BJ (cell line): ENCODE measurements around the gene FBXL3. TPM values are rescaled to one million over a fixed set of nuclear protein-coding genes. Genes with fewer than 3 reads are reported as not detected.

Source experiments
- CTCF ChIA-PET: fragments of 350-600 bp; formaldehyde crosslinking; extraction: SDS; loops from one replicate; lab custom pipeline; 2021; ENCODE audit warnings: antibody characterized with exemption, inconsistent platforms; lab: Yijun Ruan, JAX
- POLR2A ChIA-PET: fragments of 300-600 bp; sonication (Branson Sonifier 250); formaldehyde crosslinking; extraction: SDS; loops from one replicate; lab custom pipeline; 2021; ENCODE audit warnings: antibody characterized with exemption; lab: Charles Lee
- DNase-seq: peaks from one replicate; pipeline ENCODE4 v3.0.0-alpha.2; 2011; ENCODE audit warnings: low read depth
- H3K27me3 ChIP-seq: 2 replicates; pipeline ENCODE4 v1.6.0; 2011; ENCODE audit warnings: low read length; ENCODE audit not compliant: control insufficient read depth, insufficient read depth
- H3K36me3 ChIP-seq: 2 replicates; pipeline ENCODE4 v1.5.1; 2011; ENCODE audit warnings: low read length; ENCODE audit not compliant: control insufficient read depth, insufficient read depth
- H3K4me3 ChIP-seq: 2 replicates; pipeline ENCODE4 v1.5.1; 2011; ENCODE audit warnings: low read depth, mild to moderate bottlenecking, control low read depth, low read length
- polyA plus RNA-seq: library from polyadenylated mRNA; depleted of rRNA; stranded (reverse); fragments of >200 nt; gene quantifications from 2 replicates; pipeline ENCODE4 v1.2.3, GENCODE V29; 2011
- TF ChIP-seq, protein P1 (sequence below): IDR thresholded peaks from 2 replicates; pipeline ENCODE4 v1.5.1; 2011; ENCODE audit warnings: low read depth, mild to moderate bottlenecking, control low read depth, inconsistent platforms, low read length, moderate library complexity; ENCODE audit not compliant: insufficient read depth

FBXL3 gene
- polyA plus RNA-seq, 1 experiment, result 22.0 TPM

DNA sequence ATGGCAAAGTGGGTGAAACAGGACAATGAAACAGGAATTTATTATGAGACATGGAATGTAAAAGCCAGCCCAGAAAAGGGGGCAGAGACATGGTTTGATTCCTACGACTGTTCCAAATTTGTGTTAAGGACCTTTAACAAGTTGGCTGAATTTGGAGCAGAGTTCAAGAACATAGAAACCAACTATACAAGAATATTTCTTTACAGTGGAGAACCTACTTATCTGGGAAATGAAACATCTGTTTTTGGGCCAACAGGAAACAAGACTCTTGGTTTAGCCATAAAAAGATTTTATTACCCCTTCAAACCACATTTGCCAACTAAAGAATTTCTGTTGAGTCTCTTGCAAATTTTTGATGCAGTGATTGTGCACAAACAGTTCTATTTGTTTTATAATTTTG lies 26.5 kb downstream of the FBXL3 start:
- POLR2A ChIA-PET, result no interaction called here
- no peak for DNase-seq
- Histone ChIP-seq H3K27me3 (no peaks in the 10 kb centered on the region), H3K36me3 (peaks cover 3% of the 10 kb centered on the region; the same call in 1 of the 2 replicates), H3K4me3 (no peak overlapping the region)
- TF ChIP-seq, protein P1, sequence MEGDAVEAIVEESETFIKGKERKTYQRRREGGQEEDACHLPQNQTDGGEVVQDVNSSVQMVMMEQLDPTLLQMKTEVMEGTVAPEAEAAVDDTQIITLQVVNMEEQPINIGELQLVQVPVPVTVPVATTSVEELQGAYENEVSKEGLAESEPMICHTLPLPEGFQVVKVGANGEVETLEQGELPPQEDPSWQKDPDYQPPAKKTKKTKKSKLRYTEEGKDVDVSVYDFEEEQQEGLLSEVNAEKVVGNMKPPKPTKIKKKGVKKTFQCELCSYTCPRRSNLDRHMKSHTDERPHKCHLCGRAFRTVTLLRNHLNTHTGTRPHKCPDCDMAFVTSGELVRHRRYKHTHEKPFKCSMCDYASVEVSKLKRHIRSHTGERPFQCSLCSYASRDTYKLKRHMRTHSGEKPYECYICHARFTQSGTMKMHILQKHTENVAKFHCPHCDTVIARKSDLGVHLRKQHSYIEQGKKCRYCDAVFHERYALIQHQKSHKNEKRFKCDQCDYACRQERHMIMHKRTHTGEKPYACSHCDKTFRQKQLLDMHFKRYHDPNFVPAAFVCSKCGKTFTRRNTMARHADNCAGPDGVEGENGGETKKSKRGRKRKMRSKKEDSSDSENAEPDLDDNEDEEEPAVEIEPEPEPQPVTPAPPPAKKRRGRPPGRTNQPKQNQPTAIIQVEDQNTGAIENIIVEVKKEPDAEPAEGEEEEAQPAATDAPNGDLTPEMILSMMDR, result no peak
- CTCF ChIA-PET, result interaction anchor here (1.3 to 3.0 kb wide), 3 partner anchors 14 to 20 kb away, joined by 3 to 21 read pairs (median 7); no protein-coding TSS in a partner anchor

DNA sequence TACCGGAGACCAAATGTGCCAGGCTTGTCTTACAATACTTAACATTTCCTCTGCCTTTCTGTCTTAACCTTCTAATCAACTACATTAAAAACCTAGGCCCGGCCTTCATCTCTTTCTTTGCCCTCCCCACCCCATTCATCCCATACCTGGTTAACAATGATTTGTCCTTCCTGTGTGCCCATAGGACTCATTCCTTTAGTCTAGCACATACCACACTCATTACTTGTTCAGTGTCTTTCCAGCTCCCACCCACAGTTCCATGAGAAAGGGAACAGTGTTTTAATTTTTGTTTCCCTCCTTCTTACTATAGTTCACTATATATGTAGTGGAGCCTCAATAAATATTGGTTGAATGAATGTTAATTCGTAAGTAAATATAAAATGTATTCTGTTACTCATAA lies 32.7 kb downstream of the FBXL3 start:
- Histone ChIP-seq H3K4me3 (no peak overlapping the region), H3K27me3 (no peaks in the 10 kb centered on the region), H3K36me3 (peaks cover 3% of the 10 kb centered on the region; the same call in 1 of the 2 replicates)
- POLR2A ChIA-PET, result no interaction called here
- CTCF ChIA-PET, result interaction anchor here (1.1 to 5.9 kb wide), 3 partner anchors 13 to 326 kb away, joined by 3 to 71 read pairs (median 3); no protein-coding TSS in a partner anchor
- DNase-seq, result no peak
- TF ChIP-seq, protein P1, result no peak

DNA sequence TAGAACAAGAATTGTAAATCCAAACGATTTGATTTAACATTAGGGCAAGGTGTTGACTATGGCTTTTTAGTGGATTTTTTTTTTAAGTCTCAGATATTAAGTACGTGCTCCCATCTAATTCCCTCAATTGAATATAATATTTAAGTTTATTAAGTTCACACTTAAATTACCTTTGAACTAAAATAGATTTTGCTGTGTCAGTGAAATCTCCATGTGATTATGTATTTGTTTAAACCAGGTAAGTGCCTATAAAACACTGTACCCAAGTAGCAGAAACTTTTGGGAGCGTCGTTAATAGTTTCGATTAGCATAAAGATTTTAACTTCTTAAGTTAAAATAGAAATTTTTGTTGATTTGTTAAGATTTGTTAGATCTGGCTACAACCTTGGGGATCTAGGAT lies 33.5 kb downstream of the FBXL3 start:
- TF ChIP-seq, protein P1, result no peak
- no peak for DNase-seq
- Histone ChIP-seq H3K4me3 (no peak overlapping the region), H3K27me3 (no peaks in the 10 kb centered on the region), H3K36me3 (0 out of 2 replicates have a peak, but pooled peaks cover 2% of the 10 kb centered on the region)
- CTCF ChIA-PET, result interaction anchor here (1.2 to 5.9 kb wide), 5 partner anchors 8 to 88 kb away, joined by 3 to 71 read pairs (median 5); no protein-coding TSS in a partner anchor
- POLR2A ChIA-PET, result no interaction called here

DNA sequence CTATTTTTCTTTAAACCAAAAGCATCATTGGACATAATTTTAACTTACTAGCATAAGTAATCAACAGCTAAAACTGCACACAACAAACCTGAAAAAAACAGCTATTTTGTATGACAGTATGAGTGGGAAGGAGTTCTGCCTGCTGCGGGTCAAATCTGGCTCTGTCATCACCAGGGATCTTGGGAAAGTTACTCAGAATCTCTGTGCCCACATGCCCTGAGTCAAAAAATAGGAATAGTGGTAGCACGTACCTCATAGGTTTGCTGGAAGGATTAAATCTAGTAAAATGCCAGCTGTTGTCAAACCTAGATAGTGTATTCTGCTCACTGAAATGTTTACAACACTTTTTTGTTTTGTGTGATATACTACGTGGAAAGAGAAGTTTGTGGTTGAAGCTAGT lies 33.9 kb downstream of the FBXL3 start:
- POLR2A ChIA-PET, result no interaction called here
- CTCF ChIA-PET, result interaction anchor here (1.2 to 5.9 kb wide), 5 partner anchors 9 to 88 kb away, joined by 3 to 71 read pairs (median 5); no protein-coding TSS in a partner anchor
- no peak for DNase-seq
- H3K36me3 ChIP-seq, result 0 out of 2 replicates have a peak, but pooled peaks cover 2% of the 10 kb centered on the region
- H3K4me3 ChIP-seq, result peak overlapping the region; percentile 95
- H3K27me3 ChIP-seq, result no peaks in the 10 kb centered on the region
- TF ChIP-seq, protein P1, result no peak

DNA sequence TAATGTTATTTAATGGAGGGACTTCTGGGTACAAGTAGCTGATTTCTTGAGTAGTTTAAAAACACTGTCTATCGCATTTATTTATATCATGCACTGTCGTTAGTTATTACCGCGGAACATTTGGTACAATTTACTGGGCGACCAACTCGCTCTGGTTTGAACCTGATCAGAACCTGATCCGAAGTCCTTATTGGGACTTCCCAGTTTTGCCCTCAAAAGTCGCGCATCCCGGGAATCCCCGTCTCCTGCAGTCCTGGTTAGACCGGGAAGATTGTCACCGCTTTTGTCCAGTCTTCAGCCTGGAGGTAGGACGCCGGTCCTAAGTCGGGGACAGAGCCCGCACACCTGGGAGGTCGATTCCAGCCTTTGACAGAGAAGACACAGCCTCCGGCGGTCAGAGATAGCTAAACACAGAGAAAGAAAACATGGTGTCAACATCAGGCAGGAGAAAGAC lies 34.4 kb downstream of the FBXL3 start:
- CTCF ChIA-PET, result interaction anchor here (1.2 to 5.9 kb wide), 5 partner anchors 9 to 87 kb away, joined by 3 to 71 read pairs (median 5); no protein-coding TSS in a partner anchor
- DNase-seq, result no peak

More for the DNA sequence above, 34.4 kb downstream of the FBXL3 start:
- H3K27me3 ChIP-seq, result no peaks in the 10 kb centered on the region
- TF ChIP-seq, protein P1, result no peak
- H3K4me3 ChIP-seq, result peak overlapping the region; percentile 95
- 0 out of 2 replicates have a peak, but pooled peaks cover 2% of the 10 kb centered on the region for H3K36me3 ChIP-seq
- POLR2A ChIA-PET, result no interaction called here
